GM18873 (cell line): ENCODE data around the gene SPDYE16.
"Not testable (repeated sequence)": the region's sequence is repeated elsewhere in the genome, so short reads cannot be mapped to it uniquely, and the experiment has no call there.

Experiments used
- ATAC-seq: cut with Tn5 transposase; IDR thresholded peaks from one replicate; pipeline ENCODE4 v1.9.1; 2021; ENCODE audit warnings: mild to moderate bottlenecking, moderate library complexity, moderate number of reproducible peaks; ENCODE audit not compliant: unreplicated experiment, low FRiP score

Gene SPDYE16

GRCh38 chr7:76551992-76552391, 8.9 kb upstream of the SPDYE16 start:
- not testable (repeated sequence) for ATAC-seq

- not testable (repeated sequence) for ATAC-seq
Observed at GRCh38 chr7:76549855-76550248, 6.8 kb upstream of the SPDYE16 start.

GRCh38 chr7:76549025-76549854, 6.1 kb upstream of the SPDYE16 start:
- peak; percentile 98 for ATAC-seq

GRCh38 chr7:76531643-76532042, 11.5 kb downstream of the SPDYE16 start:
- not testable (repeated sequence) for ATAC-seq

- not testable (repeated sequence) for ATAC-seq
Observed at GRCh38 chr7:76526183-76526582, 16.9 kb downstream of the SPDYE16 start.

- ATAC-seq, result not testable (repeated sequence)
Observed at GRCh38 chr7:76516932-76517331, 26.2 kb downstream of the SPDYE16 start.

DNA sequence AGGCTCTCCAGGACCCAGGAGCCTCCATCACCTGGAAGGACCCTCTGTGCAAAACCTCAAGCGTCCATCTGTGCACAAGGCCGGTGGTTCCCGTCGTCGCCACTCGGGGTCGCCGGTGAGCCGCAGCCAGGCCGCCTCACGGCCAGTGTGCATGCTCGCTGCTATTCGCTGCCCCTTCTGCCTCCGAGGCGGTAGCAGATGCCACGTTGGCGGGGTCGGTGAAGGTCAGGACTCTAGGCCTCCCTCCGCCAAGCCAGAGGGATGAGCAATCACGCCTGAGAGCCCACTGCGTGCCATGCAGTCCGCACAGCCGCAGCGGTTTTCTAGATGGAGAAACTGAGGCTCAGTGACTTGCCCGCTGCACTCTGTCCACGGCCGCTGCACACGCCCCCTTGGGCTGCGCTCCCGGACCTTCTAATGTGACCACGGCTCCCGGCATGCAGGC, 27.1 kb downstream of the SPDYE16 start:
- ATAC-seq, result no peak

DNA sequence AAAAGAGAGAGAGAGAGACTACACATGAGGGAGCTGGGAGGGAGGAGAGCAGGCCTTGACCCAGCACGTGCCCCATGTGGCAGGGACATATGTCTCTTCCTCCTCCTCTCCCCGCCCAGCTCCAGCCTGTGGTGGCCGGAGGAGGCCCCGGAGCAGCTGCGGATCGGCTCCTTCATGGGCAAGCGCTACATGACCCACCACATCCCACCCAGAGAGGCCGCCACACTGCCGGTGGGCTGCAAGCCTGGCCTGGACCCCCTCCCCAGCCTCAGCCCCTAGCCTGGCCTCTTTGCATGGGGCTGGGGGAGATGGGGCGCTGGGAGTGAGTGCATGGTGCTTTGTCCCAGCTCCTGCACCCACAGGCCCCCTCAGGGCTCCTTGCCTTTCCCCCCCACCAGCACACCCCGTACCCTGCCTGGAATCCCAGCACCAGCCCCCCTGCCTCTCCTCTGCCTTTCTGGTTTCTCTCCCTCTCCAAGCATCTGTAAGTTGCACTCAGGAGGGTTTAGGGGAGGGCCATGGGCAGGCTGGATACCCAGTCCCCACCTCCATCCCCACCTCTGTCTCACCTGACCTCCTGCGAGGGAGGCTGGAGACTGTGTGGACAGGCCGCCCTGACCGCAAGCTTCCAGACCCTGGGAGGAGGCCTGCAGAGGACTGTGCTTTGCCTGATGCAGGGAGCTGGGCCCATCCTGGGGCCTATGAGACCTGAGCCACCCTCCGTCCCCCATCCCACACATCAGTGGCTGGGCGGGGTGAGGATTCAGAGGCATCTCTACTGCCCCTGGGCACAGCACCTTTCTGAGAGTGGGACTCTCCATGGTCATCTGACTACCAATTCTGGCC, 27.9 kb downstream of the SPDYE16 start:
- no peak for ATAC-seq

DNA sequence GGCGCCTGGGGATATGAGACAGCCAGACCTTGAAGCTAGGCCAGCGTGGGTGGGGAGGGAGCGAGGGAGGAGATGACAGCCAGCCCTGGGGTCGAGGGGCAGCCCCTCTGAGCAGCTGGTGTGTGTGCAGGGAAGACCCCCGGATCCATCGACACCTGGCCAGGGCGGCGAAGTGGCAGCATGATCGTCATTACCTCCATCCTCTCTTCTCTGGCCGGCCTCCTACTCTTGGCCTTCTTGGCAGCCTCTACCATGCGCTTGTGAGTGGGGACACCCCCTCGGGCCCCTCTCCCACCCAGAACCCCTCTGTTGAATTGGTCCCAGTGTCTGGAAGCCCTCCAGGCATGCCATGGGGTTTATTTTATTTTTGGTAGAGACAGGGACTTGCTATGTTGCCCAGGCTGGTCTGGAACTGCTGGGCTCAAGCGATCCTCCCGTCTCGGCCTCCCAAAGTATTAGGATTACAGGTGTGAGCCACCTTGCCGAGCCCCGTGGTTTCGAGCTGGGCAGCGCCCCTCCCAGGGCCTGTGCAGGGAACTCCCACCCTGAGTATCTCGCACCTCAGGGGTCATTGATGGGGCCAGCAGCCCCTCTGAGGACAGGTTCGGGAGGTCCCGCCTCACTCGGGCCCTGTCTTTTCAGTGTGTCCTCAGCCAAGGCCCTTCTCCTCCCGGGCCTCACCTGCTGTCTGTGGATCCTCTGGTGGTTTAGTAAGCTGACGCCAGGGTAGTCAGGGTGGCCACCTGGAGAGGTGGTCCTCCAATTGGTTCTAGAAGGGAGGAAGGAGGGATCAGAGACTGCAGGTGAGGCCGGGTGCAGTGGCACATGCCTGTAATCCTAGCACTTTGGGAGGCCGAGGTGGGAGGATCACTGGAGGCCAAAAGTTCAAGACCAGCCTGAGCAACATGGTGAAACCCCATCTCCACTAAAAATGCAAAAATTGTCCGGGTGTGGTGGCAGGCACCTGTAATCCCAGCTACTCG, 29.0 kb downstream of the SPDYE16 start:
- ATAC-seq, result no peak

- no peak for ATAC-seq
Observed at GRCh38 chr7:76512941-76513816, 29.9 kb downstream of the SPDYE16 start.

DNA sequence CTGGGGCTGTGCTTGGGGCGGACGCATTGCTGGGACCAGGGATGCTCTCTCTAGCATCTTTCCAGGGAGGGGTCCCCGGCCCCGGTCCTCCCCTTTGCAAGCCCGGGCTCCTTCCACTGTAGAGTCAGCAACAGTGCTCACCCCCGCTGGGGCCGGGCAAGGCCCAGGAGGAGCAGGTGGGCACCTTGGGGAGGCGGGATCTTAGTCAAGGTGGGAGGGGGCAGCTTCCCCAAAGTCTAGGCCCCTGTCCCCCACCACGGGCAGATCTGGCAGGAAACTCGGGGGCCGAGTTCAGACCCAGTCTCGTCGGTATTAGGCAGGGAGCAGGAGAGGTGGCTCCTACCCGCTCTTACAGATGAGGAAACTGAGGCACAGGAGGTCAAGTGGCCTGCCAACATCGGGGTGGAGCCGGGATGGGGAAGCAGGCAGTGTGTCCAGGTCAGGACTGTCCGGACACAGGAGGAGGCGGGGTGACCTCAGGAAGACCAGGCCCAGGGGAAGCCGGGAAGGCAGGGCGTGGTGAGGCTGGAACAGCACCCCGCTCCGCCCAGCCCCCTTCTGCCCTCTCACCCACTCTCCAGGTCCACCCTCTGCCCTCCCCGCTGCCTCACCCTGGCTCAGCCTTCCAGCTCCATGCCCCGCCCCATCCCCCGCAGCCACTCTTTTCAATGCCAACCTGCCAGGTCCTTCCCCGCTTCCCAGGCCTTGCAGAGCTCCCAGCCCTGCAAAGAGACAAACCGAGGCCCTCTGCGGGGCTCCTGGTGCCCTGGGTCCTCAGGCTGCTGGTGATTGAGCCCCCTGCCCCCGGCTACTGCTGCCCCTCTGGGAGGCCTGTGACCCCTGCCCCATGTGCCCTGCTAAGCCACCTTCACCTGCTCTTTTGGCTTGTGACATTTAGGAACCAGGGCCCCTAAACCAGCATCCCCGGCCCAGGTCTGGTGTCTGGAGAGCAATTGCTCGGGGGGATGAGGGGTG, 30.9 kb downstream of the SPDYE16 start:
- not testable (repeated sequence) for ATAC-seq

- not testable (repeated sequence) for ATAC-seq
Observed at GRCh38 chr7:76511200-76511910, 31.7 kb downstream of the SPDYE16 start.

DNA sequence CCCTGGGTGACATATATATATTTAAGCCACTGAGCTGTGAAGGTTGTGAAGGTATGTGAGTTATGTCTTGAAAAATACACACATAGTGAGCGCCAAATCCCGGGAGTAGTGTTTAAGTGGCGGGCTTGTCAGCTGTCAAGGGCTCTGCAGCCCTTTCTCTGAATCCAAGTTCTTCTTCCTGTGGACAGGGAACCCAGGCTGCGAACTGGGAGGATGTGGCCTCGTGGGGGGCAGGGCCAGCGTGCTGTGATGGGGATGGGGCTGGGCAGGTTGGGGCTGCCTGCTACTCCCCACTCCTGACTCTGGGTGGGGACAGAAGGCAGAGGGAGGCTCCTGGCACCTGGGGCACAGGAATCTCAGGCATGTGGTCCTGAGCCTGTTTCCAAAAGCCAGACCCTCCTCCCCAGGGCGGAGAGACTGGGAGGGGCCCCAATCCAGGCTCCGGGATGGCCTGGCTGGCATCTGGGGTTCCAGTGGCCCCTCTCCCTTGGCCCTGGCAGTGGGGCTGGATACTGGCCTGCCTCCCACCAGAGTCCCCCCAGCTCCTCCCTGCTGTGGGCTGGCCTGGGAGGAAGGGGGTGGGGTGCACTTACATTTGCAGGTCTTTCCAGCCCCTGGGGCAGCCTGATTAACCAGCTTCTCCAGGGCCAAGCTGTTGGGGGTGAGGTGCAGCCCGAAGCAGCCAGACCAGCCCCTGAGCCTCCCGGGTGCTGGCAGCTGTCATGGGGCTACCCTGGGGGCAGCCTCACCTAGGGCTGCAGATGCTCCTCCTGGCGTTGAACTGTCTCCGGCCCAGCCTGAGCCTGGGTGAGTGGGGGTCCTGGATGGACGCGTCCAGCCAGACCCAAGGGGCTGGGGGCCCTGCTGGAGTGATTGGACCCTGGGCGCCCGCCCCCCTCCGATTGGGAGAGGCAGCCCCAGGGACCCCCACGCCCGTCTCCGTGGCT, 32.9 kb downstream of the SPDYE16 start, which contains the start of gene UPK3B:
Gene UPK3B, plus strand, starts transcription at position 622 of the 947 bp plus-strand sequence. Its CDS starts 101 bp downstream, at position 723.
- ATAC-seq, result no peak

GRCh38 chr7:76507723-76508406, 35.2 kb downstream of the SPDYE16 start:
- ATAC-seq, result no peak

GRCh38 chr7:76506643-76507042, 36.5 kb downstream of the SPDYE16 start:
- ATAC-seq, result not testable (repeated sequence)

DNA sequence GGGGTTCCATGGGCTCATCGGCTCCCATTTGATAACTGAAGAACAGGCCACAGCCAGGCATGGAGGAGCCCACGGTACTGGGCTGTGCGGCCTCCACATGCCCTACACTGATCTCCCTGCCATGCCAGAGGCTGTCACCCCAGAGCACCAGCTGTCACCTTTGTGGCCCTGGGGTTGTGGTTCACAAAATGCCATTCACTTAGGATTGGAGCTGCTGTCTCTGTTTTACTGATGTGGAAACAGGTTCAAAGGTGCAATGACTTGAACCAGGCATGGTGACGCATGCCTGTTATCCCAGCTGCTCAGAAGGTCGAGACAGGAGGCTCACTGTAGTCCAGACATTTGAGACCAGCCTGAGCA, 37.0 kb downstream of the SPDYE16 start:
- no peak for ATAC-seq
